ENCODE measurements around the gene EXOSC9. TPM values are rescaled to one million over a fixed set of nuclear protein-coding genes. Genes with fewer than 3 reads are reported as not detected.

Gene EXOSC9
- polyA plus RNA-seq, 1 of the 3 experiments (the other 2 are of a cell fraction), result 38.8 TPM

GRCh38 chr4:121819216-121819965, 18.3 kb downstream of the EXOSC9 start:
- H3K27me3 ChIP-seq (ENCODE audit: insufficient read depth), result no peaks in the 10 kb centered on the region
- no peaks in the 10 kb centered on the region; the same call in 1 of the 2 replicates for H4K20me1 ChIP-seq (ENCODE audit: insufficient read depth)
- peak overlapping the region; percentile 54 to 63; a peak in 3 of 4 replicates for H3K27ac ChIP-seq (ENCODE audit: low read depth in 2 of 2, low read length in 1 of 2)
- H3F3A ChIP-seq (replicated peaks; ENCODE audit: insufficient read depth), result peaks cover 85% of the 10 kb centered on the region
- DNase-seq, result no peak
- H2AFZ ChIP-seq (ENCODE audit: low read depth), result no peak overlapping the region; the same call in 1 of the 2 replicates
- no peaks in the 10 kb centered on the region for H3K9me2 ChIP-seq
- H3K9me3 ChIP-seq, result no peaks in the 10 kb centered on the region; the same call in 1 of the 2 replicates
- CTCF ChIA-PET, result no interaction called here
- H3K4me3 ChIP-seq (ENCODE audit: low read depth in 2 of 2, low read length in 1 of 2), result no peak overlapping the region
- peak overlapping the region; percentile 31; the same call in 1 of the 2 replicates for H3K9ac ChIP-seq
- H3K36me3 ChIP-seq (replicated peaks in 1 of 2; ENCODE audit: control insufficient read depth in 1 of 2, insufficient read depth in 2 of 2, low read length in 1 of 2), result peaks cover 60 to 65% of the 10 kb centered on the region in 2 experiments
- TF ChIP-seq IRF3 (IDR thresholded peaks at IDR 0.05; ENCODE audit: low read depth, low read length), result no peak
- TF ChIP-seq SMC3 (IDR thresholded peaks at IDR 0.05; ENCODE audit: low read depth, low read length), result no peak
- TF ChIP-seq NFIC (IDR thresholded peaks at IDR 0.05; ENCODE audit: borderline replicate concordance), result 0 out of 2 replicates have a peak, but pooled peaks have one; percentile 5
- H3K79me2 ChIP-seq (ENCODE audit: insufficient read depth), result peaks cover 91% of the 10 kb centered on the region
- POLR2A ChIA-PET, result interaction anchor here (0.6 kb wide), 1 partner anchor 18 kb away, joined by 3 read pairs; the partner anchor contains the start of gene EXOSC9
- peak overlapping the region; percentile 94 for H3K4me2 ChIP-seq
- peaks cover 12 to 33% of the 10 kb centered on the region in 2 experiments; a peak in 3 of 4 replicates for H3K4me1 ChIP-seq (ENCODE audit: control insufficient read depth in 1 of 2, insufficient read depth in 2 of 2, low read depth in 1 of 2, low read length in 1 of 2)
- WGBS (ENCODE audit: low lambda C conversion rate), result 59% methylated on average over 1 of the region's 1 CpG

- no peak for DNase-seq
- TF ChIP-seq POLR2AphosphoS5 (IDR thresholded peaks at IDR 0.05; ENCODE audit: low read depth, low read length) (no peak), MAX (IDR thresholded peaks at IDR 0.05; ENCODE audit: low read depth) (no peak), ZBTB33 (IDR thresholded peaks at IDR 0.05; ENCODE audit: borderline replicate concordance, low read depth) (no peak), JUND (IDR thresholded peaks at IDR 0.05) (no peak), IRF3 (IDR thresholded peaks at IDR 0.05; ENCODE audit: low read depth, low read length) (no peak), SMC3 (IDR thresholded peaks at IDR 0.05; ENCODE audit: low read depth, low read length) (no peak), GABPA (IDR thresholded peaks at IDR 0.05; ENCODE audit: low read depth) (no peak), RXRA (IDR thresholded peaks at IDR 0.05; ENCODE audit: borderline replicate concordance, low read depth) (no peak), FOSL2 (IDR thresholded peaks at IDR 0.05; ENCODE audit: borderline replicate concordance, low read depth) (no peak), CHD2 (IDR thresholded peaks at IDR 0.05; ENCODE audit: low read length, partially characterized antibody) (no peak), YY1 (IDR thresholded peaks at IDR 0.05; ENCODE audit: low read depth) (no peak), TAF1 (IDR thresholded peaks at IDR 0.05; ENCODE audit: borderline replicate concordance, low read depth, low read length) (no peak)
- H3K4me3 ChIP-seq (ENCODE audit: low read depth in 2 of 2, low read length in 1 of 2), result peak overlapping the region; percentile 80 to 86
- peaks cover 12 to 18% of the 10 kb centered on the region in 2 experiments; a peak in 3 of 4 replicates for H3K4me1 ChIP-seq (ENCODE audit: control insufficient read depth in 1 of 2, insufficient read depth in 2 of 2, low read depth in 1 of 2, low read length in 1 of 2)
- no peaks in the 10 kb centered on the region; the same call in 1 of the 2 replicates for H4K20me1 ChIP-seq (ENCODE audit: insufficient read depth)
- no peaks in the 10 kb centered on the region; the same call in 1 of the 2 replicates for H3K9me3 ChIP-seq
- POLR2A ChIA-PET, result no interaction called here
- peaks cover 73% of the 10 kb centered on the region for H3F3A ChIP-seq (replicated peaks; ENCODE audit: insufficient read depth)
- peak overlapping the region; percentile 80 for H2AFZ ChIP-seq (ENCODE audit: low read depth)
- H3K27me3 ChIP-seq (ENCODE audit: insufficient read depth), result no peaks in the 10 kb centered on the region
- CTCF ChIA-PET, result no interaction called here
- H3K36me3 ChIP-seq (replicated peaks in 1 of 2; ENCODE audit: control insufficient read depth in 1 of 2, insufficient read depth in 2 of 2, low read length in 1 of 2), result peaks cover 52% of the 10 kb centered on the region in 2 experiments
- 39% methylated on average over 1 of the region's 1 CpG for WGBS (ENCODE audit: low lambda C conversion rate)
- peak overlapping the region; percentile 63 to 82 for H3K27ac ChIP-seq (ENCODE audit: low read depth in 2 of 2, low read length in 1 of 2)
- peaks cover 67% of the 10 kb centered on the region for H3K79me2 ChIP-seq (ENCODE audit: insufficient read depth)
- no peaks in the 10 kb centered on the region for H3K9me2 ChIP-seq
- peak overlapping the region; percentile 94 for H3K4me2 ChIP-seq
- H3K9ac ChIP-seq, result peak overlapping the region; percentile 84; the same call in 1 of the 2 replicates
Observed at GRCh38 chr4:121822047-121822446, 20.9 kb downstream of the EXOSC9 start.
